Testis (tissue), 2 donors: Measurements from ENCODE around the gene RER1.

Source experiments
- POLR2A ChIP-seq: fragments of 450-650 bp; IDR thresholded peaks from one replicate; pipeline ENCODE4 v1.6.1; 2017; ENCODE audit warnings: antibody characterized with exemption, mild to moderate bottlenecking, moderate library complexity
- TF ChIP-seq, protein P1 (sequence below), 3 experiments: fragments of 450-650 bp in 2 of 3; fragments of 200-600 bp in 1 of 3; sonication (generic) in 1 of 3; IDR thresholded peaks; one replicate each; pipeline ENCODE4 v1.5.1; 2016 to 2019; ENCODE audit warnings: antibody characterized with exemption in 3 of 3, mild to moderate bottlenecking in 2 of 3, moderate library complexity in 1 of 3

DNA sequence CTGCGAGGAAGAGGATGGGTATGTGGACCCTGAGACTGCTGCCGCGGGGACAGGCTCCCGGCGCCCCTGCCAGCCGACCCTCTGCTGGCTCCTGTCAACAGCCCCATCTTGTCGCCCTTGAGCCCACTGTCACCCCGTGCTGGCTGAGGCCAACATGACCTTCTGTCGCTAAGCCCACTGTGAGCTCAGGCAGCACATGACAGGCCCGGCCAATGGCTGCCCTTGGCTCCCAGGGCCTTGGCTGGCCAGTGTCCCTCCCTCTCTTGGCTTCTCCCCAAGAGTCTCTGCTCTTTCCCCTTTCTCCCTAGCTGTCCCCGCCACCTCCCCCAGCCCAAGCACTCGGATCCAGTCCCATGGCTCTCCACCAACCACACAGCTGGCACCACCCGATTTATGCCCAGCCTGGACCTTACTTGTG is 17.2 kb downstream of the RER1 start:
- no peak for TF ChIP-seq POLR2A
- TF ChIP-seq, protein P1, sequence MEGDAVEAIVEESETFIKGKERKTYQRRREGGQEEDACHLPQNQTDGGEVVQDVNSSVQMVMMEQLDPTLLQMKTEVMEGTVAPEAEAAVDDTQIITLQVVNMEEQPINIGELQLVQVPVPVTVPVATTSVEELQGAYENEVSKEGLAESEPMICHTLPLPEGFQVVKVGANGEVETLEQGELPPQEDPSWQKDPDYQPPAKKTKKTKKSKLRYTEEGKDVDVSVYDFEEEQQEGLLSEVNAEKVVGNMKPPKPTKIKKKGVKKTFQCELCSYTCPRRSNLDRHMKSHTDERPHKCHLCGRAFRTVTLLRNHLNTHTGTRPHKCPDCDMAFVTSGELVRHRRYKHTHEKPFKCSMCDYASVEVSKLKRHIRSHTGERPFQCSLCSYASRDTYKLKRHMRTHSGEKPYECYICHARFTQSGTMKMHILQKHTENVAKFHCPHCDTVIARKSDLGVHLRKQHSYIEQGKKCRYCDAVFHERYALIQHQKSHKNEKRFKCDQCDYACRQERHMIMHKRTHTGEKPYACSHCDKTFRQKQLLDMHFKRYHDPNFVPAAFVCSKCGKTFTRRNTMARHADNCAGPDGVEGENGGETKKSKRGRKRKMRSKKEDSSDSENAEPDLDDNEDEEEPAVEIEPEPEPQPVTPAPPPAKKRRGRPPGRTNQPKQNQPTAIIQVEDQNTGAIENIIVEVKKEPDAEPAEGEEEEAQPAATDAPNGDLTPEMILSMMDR (IDR thresholded peaks at IDR 0.05), result no peak
